B cell (primary cell): ENCODE results near the gene CTDSPL. TPM values are rescaled to one million over a fixed set of nuclear protein-coding genes. Genes with fewer than 3 reads are reported as not detected.

ENCODE experiments used
- ATAC-seq: fragments of 200-7000 bp; cut with Tn5 transposase; one replicate; pipeline ENCODE4 v1.10.0; 2021; ENCODE audit warnings: low read depth, mild to moderate bottlenecking, moderate number of reproducible peaks, moderate library complexity
- CTCF ChIA-PET: fragments of 350-600 bp; sonication (Branson Sonifier 250); formaldehyde crosslinking; loops from one replicate; lab custom pipeline; 2021; ENCODE audit warnings: antibody characterized with exemption, inconsistent platforms; lab: Charles Lee
- POLR2A ChIA-PET: fragments of 350-600 bp; sonication (Branson Sonifier 250); formaldehyde crosslinking; loops from one replicate; lab custom pipeline; 2021; ENCODE audit warnings: antibody characterized with exemption; lab: Charles Lee
- DNase-seq: peaks from one replicate; pipeline ENCODE4 v3.0.0; 2013
- H2AFZ ChIP-seq: 2 replicates; pipeline ENCODE4 v1.6.1; 2012; ENCODE audit warnings: mild to moderate bottlenecking, low read depth, low read length; ENCODE audit not compliant: insufficient read depth, poor library complexity, severe bottlenecking
- H3K27ac ChIP-seq, 2 donors: 1 replicate in 1 of 2; 2 replicates in 1 of 2; pipeline ENCODE4 v1.5.1; 2012 to 2013; ENCODE audit warnings: low read length in 2 of 2, mild to moderate bottlenecking in 2 of 2, moderate library complexity in 1 of 2
- H3K27me3 ChIP-seq, 4 experiments: fragments of 200-600 bp in 1 of 4; sonication (generic) in 1 of 4; replicated peaks in 1 of 4; 1 replicate in 2 of 4; 2 replicates in 2 of 4; pipeline versions ENCODE4 v1.6.1 to v1.7.0; 2013 to 2016; ENCODE audit warnings: low read length in 3 of 4, mild to moderate bottlenecking in 2 of 4, mixed read lengths in 1 of 4, moderate library complexity in 1 of 4; ENCODE audit not compliant: insufficient read depth in 4 of 4, control insufficient read depth in 3 of 4; ENCODE audit errors: control extremely low read depth in 1 of 4
- H3K36me3 ChIP-seq, 2 experiments: replicated peaks in 1 of 2; 1 replicate in 1 of 2; 2 replicates in 1 of 2; pipeline versions ENCODE4 v1.6.1 to v1.7.1; 2013; ENCODE audit warnings: low read length in 1 of 2; ENCODE audit not compliant: insufficient read depth in 2 of 2, control insufficient read depth in 1 of 2; ENCODE audit errors: control extremely low read depth in 1 of 2, extremely low read depth in 1 of 2
- H3K4me1 ChIP-seq, 2 donors: fragments of 200-600 bp in 1 of 2; sonication (generic) in 1 of 2; 1 replicate in 1 of 2; 2 replicates in 1 of 2; pipeline versions ENCODE4 v1.5.1 to v1.6.1; 2013 to 2017; ENCODE audit warnings: low read length in 2 of 2; ENCODE audit not compliant: control insufficient read depth in 2 of 2, insufficient read depth in 2 of 2
- H3K4me2 ChIP-seq: replicated peaks from 2 replicates; pipeline ENCODE3; 2012; ENCODE audit warnings: mild to moderate bottlenecking, low read depth, low read length; ENCODE audit not compliant: poor library complexity, severe bottlenecking
- H3K4me3 ChIP-seq, 5 experiments: fragments of 200-600 bp in 1 of 5; sonication (generic) in 1 of 5; 1 replicate in 3 of 5; 2 replicates in 2 of 5; pipeline versions ENCODE4 v1.5.1 to v1.7.0; 2011 to 2016; ENCODE audit warnings: low read length in 4 of 5, mild to moderate bottlenecking in 4 of 5, low read depth in 2 of 5, control low read depth in 1 of 5, moderate library complexity in 1 of 5; ENCODE audit not compliant: insufficient read depth in 1 of 5; ENCODE audit errors: control extremely low read depth in 1 of 5, extremely low read depth in 1 of 5
- H3K79me2 ChIP-seq: fragments of 200-600 bp; sonication (generic); one replicate; pipeline ENCODE4 v1.6.0; 2016; ENCODE audit warnings: low read length; ENCODE audit not compliant: control insufficient read depth, insufficient read depth
- H3K9ac ChIP-seq: fragments of 200-600 bp; sonication (generic); 2 replicates; pipeline ENCODE4 v1.6.1; 2017; ENCODE audit warnings: mild to moderate bottlenecking, low read length, moderate library complexity
- H3K9me3 ChIP-seq, 3 donors: one replicate each; pipeline versions ENCODE4 v1.6.1 to v1.7.1; 2013; ENCODE audit warnings: low read length in 2 of 3; ENCODE audit not compliant: control insufficient read depth in 2 of 3, insufficient read depth in 1 of 3; ENCODE audit errors: control extremely low read depth in 1 of 3
- H4K20me1 ChIP-seq: 2 replicates; pipeline ENCODE4 v1.6.0; 2012; ENCODE audit warnings: mild to moderate bottlenecking, low read length; ENCODE audit not compliant: insufficient read depth, control insufficient read depth, poor library complexity, severe bottlenecking
- H3K27ac Mint-ChIP-seq: one replicate; pipeline ENCODE4 v1.8.0; 2021; ENCODE audit warnings: mixed read lengths
- H3K27me3 Mint-ChIP-seq: one replicate; pipeline ENCODE4 v1.8.0; 2021; ENCODE audit warnings: mixed read lengths
- H3K4me1 Mint-ChIP-seq: one replicate; pipeline ENCODE4 v1.8.0; 2021; ENCODE audit warnings: mixed read lengths
- H3K4me3 Mint-ChIP-seq: one replicate; pipeline ENCODE4 v1.8.0; 2021; ENCODE audit warnings: mixed read lengths
- H3K9me3 Mint-ChIP-seq: one replicate; pipeline ENCODE4 v1.8.0; 2022; ENCODE audit warnings: mixed read lengths; ENCODE audit not compliant: insufficient read depth
- EZH2 ChIP-seq: IDR thresholded peaks from 2 replicates; pipeline ENCODE4 v1.6.1; 2012; ENCODE audit warnings: borderline replicate concordance, low read depth, mild to moderate bottlenecking, moderate library complexity, low read length; ENCODE audit not compliant: insufficient read depth, poor library complexity, severe bottlenecking
- WGBS: methylation state at CpG from one replicate; pipeline ENCODE4 v1.1.5; 2013; ENCODE audit warnings: missing lambda C conversion rate; ENCODE audit not compliant: insufficient coverage; 5-methylcytosine and 5-hydroxymethylcytosine counted together
- intact Hi-C: fragments of 100-400 bp; cut with micrococcal nuclease; formaldehyde crosslinking; loops from one replicate; pipeline ENCODE4 v1.10.0; 2022
- polyA plus RNA-seq: library from polyadenylated mRNA; depleted of rRNA; stranded (reverse); fragments of >200 nt; gene quantifications from 2 replicates; pipeline ENCODE4 v1.2.3, GENCODE V29; 2012
- total RNA-seq, 2 donors: library from RNA; stranded (reverse); fragments of 120-200 nt in 1 of 2; gene quantifications; 1 replicate in 1 of 2; 2 replicates in 1 of 2; pipeline versions ENCODE4 v1.2.3 to v1.2.4, GENCODE V29; 2013 to 2022
- TF ChIP-seq, protein P1 (sequence below): fragments of 200-600 bp; IDR thresholded peaks from one replicate; pipeline ENCODE4 v1.8.0; 2022; ENCODE audit warnings: antibody characterized with exemption, mild to moderate bottlenecking

The CTDSPL gene
- total and polyA plus RNA-seq, 2 donors (not counting 1 experiment from before 2014, with no cell fraction given): not detected

DNA sequence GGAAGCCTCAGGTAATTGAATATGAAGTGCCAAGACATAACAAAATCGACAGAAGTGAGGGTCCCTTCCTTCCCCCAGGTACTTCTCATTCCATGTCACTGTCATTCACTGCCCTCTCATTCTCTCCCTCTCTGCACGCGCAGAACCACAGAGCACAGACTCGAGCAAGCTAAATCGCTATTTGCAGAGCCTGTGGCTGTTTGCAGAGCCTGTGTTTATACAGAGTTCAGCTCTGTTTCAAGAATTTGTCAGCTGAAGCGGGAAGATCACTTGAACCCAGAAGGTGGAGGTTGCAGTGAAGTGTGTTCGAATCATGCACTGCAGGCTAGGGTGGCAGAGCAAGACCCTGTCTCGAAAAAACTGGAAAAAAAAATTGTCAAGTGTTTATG is 131.4 kb downstream of the CTDSPL start:
- POLR2A ChIA-PET: no interaction called here

GRCh38 chr3:37993460-37993819 is 131.8 kb downstream of the CTDSPL start:
- Mint-ChIP-seq H3K9me3 (no peaks in the 10 kb centered on the region), H3K4me1 (peaks cover 40% of the 10 kb centered on the region), H3K4me3 (peak overlapping the region; percentile 99), H3K27ac (peak overlapping the region; percentile 96), H3K27me3 (no peaks in the 10 kb centered on the region)
- Histone ChIP-seq H3K79me2 (peaks cover 12% of the 10 kb centered on the region), H3K9ac (peak overlapping the region; percentile 69), H3K4me3 (peak overlapping the region in 4 of 5 experiments; percentile 64 to 87 (median 78)), H4K20me1 (no peaks in the 10 kb centered on the region), H3K4me2 (peak overlapping the region; percentile 73), H3K27ac (peak overlapping the region; percentile 67 to 70), H3K9me3 (peaks cover 0 to 9% (median 0%) of the 10 kb centered on the region in 3 donors), H3K27me3 (no peaks in the 10 kb centered on the region), H2AFZ (peak overlapping the region; percentile 90), H3K36me3 (peaks cover 0 to 13% of the 10 kb centered on the region in 2 experiments), H3K4me1 (peaks cover 25 to 35% of the 10 kb centered on the region in 2 donors)
- WGBS: 84% methylated on average over 3 of the region's 6 CpGs
- ChIA-PET CTCF (interaction anchor here (0.9 kb wide), 1 partner anchor 8 kb away, joined by 4 read pairs; no protein-coding TSS in a partner anchor), POLR2A (no interaction called here)
- DNase-seq (no peak), ATAC-seq (no peak)
- intact Hi-C loops: loop anchor here (2.0 kb wide), 1 partner anchor 503 kb away; the partner anchor contains the start of gene EXOG
- TF ChIP-seq, protein P1, sequence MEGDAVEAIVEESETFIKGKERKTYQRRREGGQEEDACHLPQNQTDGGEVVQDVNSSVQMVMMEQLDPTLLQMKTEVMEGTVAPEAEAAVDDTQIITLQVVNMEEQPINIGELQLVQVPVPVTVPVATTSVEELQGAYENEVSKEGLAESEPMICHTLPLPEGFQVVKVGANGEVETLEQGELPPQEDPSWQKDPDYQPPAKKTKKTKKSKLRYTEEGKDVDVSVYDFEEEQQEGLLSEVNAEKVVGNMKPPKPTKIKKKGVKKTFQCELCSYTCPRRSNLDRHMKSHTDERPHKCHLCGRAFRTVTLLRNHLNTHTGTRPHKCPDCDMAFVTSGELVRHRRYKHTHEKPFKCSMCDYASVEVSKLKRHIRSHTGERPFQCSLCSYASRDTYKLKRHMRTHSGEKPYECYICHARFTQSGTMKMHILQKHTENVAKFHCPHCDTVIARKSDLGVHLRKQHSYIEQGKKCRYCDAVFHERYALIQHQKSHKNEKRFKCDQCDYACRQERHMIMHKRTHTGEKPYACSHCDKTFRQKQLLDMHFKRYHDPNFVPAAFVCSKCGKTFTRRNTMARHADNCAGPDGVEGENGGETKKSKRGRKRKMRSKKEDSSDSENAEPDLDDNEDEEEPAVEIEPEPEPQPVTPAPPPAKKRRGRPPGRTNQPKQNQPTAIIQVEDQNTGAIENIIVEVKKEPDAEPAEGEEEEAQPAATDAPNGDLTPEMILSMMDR: no peak
- TF ChIP-seq EZH2: no peak

More for the DNA sequence above, 131.4 kb downstream of the CTDSPL start:
- TF ChIP-seq, protein P1: no peak
- no peak for ATAC-seq
- Histone ChIP-seq H3K9ac (no peak overlapping the region), H3K4me1 (peaks cover 21 to 31% of the 10 kb centered on the region in 2 donors), H3K4me3 (no peak overlapping the region), H3K27ac (no peak overlapping the region), H3K9me3 (peaks cover 0 to 5% (median 0%) of the 10 kb centered on the region in 3 donors), H3K27me3 (no peaks in the 10 kb centered on the region), H3K36me3 (peaks cover 0 to 10% of the 10 kb centered on the region in 2 experiments), H2AFZ (peak overlapping the region; percentile 90), H4K20me1 (no peaks in the 10 kb centered on the region), H3K4me2 (no peak overlapping the region), H3K79me2 (peaks cover 12% of the 10 kb centered on the region)
- 94% methylated on average over 6 of the region's 8 CpGs for WGBS
- intact Hi-C loops: loop anchor here (2.0 kb wide), 1 partner anchor 504 kb away; the partner anchor contains the start of gene EXOG
- H3K27ac Mint-ChIP-seq: peak overlapping the region; percentile 32
- peak; percentile 14 for DNase-seq
- peaks cover 36% of the 10 kb centered on the region for H3K4me1 Mint-ChIP-seq
- peak overlapping the region; percentile 99 for H3K4me3 Mint-ChIP-seq
- H3K9me3 Mint-ChIP-seq: no peaks in the 10 kb centered on the region
- CTCF ChIA-PET: interaction anchor here (0.9 kb wide), 1 partner anchor 8 kb away, joined by 4 read pairs; no protein-coding TSS in a partner anchor
- no peaks in the 10 kb centered on the region for H3K27me3 Mint-ChIP-seq
